ENCODE measurements around the gene TOM1L2.
A peak's percentile ranks its signal among the peaks of the same experiment; 100 is the strongest.

The TOM1L2 gene

DNA sequence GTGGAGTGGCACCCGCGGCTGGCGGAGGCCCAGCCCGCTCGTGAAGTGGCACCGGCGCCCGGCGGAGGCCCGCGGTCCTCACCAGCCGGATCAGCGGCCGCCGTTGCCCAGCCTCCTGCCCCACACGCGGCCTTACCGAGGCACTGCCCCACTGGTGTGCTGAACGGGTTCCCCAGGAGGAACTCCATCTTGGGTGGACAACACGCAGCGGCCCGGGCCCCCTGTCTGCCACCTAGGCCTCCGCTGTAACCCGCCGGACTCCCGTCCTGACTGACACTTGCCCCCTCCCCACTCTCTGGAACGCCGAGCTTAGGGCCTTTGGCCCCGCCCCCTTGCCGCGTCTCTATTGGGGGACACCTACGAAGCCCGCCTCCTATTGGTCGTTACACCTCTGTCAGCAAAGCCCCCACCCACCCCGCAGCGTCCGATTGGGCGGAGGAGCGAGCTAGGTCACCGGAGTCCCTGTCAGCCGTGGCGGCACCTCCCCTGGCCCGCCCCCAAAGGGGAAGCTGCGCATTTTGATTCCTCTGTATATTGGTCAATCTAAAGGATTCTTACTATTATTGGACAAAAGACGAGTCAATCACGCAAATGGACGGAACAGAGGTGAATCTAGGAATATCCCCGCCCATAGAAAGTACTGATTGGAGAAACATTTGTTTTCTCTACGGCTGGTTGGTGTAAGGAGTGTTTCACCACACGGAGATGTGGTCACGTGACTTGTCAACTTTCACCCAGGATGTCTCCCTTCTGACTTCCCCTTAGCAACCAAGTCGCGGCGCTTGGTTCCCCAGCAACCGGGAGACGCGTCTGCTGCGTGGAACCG lies at the start of gene TOM1L2, which contains the start of gene DRC3:
Gene TOM1L2, minus strand, starts transcription at position 275 of the 826 bp plus-strand sequence. Its CDS starts 87 bp downstream, at position 188.
Gene DRC3, plus strand, starts transcription at position 737 of the 826 bp plus-strand sequence. CDS start 4,737 bp downstream, outside the sequence.
- H3K27ac Mint-ChIP-seq, result peak within 1 kb of the TSS; percentile 93
- no peaks in the 10 kb centered on the region for H3K27me3 Mint-ChIP-seq
- H3K4me3 Mint-ChIP-seq, result peak within 1 kb of the TSS; percentile 92
- H3K36me3 Mint-ChIP-seq (ENCODE audit: low read depth), result no peaks in the 10 kb centered on the region
- intact Hi-C loops (cut with micrococcal nuclease), result loop anchor here (2.0 to 5.0 kb wide), 2 partner anchors 60 to 220 kb away; no protein-coding TSS in a partner anchor
- H3K9me3 Mint-ChIP-seq, result no peaks in the 10 kb centered on the region
- peaks cover 52% of the 10 kb centered on the region for H3K4me1 Mint-ChIP-seq (ENCODE audit: low read depth)

DNA sequence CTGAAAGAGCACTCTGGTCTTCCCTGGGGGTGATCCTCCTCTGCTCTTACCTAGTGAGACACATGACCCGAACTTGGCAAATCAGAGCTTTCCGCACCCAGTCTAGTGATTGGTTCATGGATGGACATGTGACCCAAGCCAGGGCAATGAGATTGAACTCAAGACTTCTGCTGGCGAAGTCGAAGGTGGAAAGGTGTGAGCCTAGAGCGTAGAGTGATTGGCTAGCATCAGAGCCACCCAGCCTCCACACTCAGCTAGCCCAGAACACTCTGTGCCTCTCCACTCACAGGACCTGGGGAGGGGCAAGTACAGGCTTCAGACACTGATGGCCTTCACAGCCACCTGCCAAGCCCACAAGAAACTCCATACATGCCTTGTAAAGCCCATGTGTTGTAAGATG lies 49.2 kb upstream of the TOM1L2 start:
- H3K27me3 Mint-ChIP-seq, result no peaks in the 10 kb centered on the region
- intact Hi-C loops (cut with micrococcal nuclease), result no loop called here
- H3K36me3 Mint-ChIP-seq (ENCODE audit: low read depth), result peaks cover 98% of the 10 kb centered on the region
- H3K27ac Mint-ChIP-seq, result no peak overlapping the region
- H3K4me3 Mint-ChIP-seq, result no peak overlapping the region
- no peaks in the 10 kb centered on the region for H3K9me3 Mint-ChIP-seq
- peaks cover 15% of the 10 kb centered on the region for H3K4me1 Mint-ChIP-seq (ENCODE audit: low read depth)

DNA sequence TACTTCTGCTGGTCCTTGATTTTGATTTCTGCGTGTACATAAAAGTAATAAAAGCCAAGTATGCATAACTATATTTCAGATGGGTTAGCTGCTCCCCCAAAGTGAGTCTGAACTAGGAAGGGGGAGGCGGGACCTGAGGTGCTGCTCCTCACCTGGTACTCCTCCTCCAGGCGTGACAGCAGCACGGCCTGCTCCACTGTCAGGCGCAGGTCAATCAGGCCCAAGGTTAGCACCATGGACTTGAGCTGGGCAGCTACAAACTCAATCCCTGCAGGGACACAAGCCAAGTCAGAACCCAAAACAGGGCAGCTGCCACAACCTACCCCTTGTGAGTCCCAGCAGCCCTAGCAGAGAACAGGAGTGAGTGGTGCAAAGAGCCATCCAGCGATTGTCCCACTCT lies 48.8 kb upstream of the TOM1L2 start:
- intact Hi-C loops (cut with micrococcal nuclease), result no loop called here
- H3K36me3 Mint-ChIP-seq (ENCODE audit: low read depth), result peaks cover 98% of the 10 kb centered on the region
- peaks cover 11% of the 10 kb centered on the region for H3K4me1 Mint-ChIP-seq (ENCODE audit: low read depth)
- H3K4me3 Mint-ChIP-seq, result no peak overlapping the region
- H3K27ac Mint-ChIP-seq, result no peak overlapping the region
- no peaks in the 10 kb centered on the region for H3K9me3 Mint-ChIP-seq
- H3K27me3 Mint-ChIP-seq, result no peaks in the 10 kb centered on the region

DNA sequence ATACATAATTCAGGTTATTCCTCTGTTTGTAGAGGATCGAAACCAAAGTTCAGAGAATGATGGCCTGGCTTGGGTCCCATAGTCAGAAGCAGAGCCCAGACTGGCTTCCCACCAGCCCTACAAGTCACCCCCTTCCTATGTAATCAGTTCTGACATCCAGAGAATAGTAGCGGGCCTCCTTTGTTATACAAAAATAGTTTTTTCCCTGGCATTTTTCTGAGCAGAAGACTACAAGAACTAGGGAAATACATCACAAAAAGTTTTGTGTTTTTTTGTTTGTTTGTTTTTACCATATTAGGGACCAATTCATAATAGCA lies 47.6 kb upstream of the TOM1L2 start:
- Mint-ChIP-seq H3K4me3 (no peak overlapping the region), H3K27me3 (no peaks in the 10 kb centered on the region), H3K36me3 (ENCODE audit: low read depth) (peaks cover 98% of the 10 kb centered on the region), H3K27ac (no peak overlapping the region), H3K4me1 (ENCODE audit: low read depth) (no peaks in the 10 kb centered on the region), H3K9me3 (no peaks in the 10 kb centered on the region)
- intact Hi-C loops (cut with micrococcal nuclease), result no loop called here

DNA sequence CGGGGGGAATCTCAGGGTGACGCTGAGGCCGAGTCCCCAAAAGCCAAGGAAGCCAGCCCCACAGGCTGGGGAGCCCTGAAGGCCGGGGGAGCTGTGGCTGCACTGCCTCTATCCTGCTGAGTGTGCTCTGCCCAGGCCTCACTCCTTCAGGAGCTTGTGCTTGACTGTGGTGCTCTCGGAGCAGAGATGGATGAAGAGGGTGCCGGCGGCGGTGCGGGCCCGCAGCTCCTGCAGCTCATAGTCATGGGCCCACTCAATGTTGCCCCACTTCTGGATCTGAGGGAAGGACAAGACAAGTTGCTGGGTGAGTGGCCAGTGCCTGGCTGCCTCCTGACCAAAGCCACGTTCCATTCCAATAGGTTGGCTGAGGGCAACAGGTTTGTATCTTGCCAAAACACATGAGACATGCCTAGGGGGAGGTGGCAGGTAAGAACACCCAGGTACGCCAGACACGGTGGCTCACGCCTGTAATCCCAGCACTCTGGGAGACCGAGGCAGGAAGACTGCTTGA lies 46.3 kb upstream of the TOM1L2 start:
- no peak overlapping the region for H3K4me3 Mint-ChIP-seq
- no peak overlapping the region for H3K27ac Mint-ChIP-seq
- H3K4me1 Mint-ChIP-seq (ENCODE audit: low read depth), result no peaks in the 10 kb centered on the region
- peaks cover 98% of the 10 kb centered on the region for H3K36me3 Mint-ChIP-seq (ENCODE audit: low read depth)
- H3K9me3 Mint-ChIP-seq, result no peaks in the 10 kb centered on the region
- intact Hi-C loops (cut with micrococcal nuclease), result no loop called here
- no peaks in the 10 kb centered on the region for H3K27me3 Mint-ChIP-seq

DNA sequence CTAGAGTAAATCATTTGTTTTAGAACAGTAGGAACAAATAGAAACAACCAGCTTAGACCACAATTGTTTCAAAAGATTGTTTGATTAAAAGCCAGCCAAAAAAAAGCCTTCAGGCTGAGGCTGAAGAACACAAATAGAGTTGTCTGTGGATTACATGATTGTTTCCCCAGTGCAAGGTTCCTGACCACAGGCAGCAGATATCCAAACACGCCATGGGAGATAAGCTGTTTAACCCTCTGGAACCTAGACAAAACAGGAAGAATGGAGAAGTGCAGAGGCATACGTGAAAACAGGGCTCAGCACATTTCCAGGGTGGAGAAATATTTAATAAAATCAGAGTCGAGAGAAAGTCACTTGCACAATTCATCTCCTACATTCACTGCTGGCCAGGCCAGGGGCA lies 45.8 kb upstream of the TOM1L2 start:
- Mint-ChIP-seq H3K9me3 (no peaks in the 10 kb centered on the region), H3K36me3 (ENCODE audit: low read depth) (peaks cover 99% of the 10 kb centered on the region), H3K27ac (no peak overlapping the region), H3K4me1 (ENCODE audit: low read depth) (no peaks in the 10 kb centered on the region), H3K27me3 (no peaks in the 10 kb centered on the region), H3K4me3 (no peak overlapping the region)
- intact Hi-C loops (cut with micrococcal nuclease), result no loop called here

DNA sequence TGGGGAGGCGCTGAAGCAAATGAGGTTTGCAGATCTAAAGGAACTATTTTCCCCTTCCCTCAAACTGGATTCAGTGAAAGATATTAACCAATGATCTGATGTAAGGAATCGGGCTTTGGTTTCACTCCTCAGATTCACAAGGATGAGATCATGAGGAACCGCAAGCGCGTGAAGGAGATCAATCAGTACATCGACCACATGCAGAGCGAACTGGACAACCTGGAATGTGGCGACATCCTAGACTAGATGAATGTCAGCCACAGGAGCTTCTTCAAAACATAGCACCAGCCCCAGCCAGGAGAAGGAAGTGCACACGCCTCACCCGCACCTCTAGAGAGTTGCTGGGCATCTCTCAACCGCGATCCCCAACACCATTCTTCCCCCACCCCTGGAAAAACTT lies 44.2 kb upstream of the TOM1L2 start:
- no peaks in the 10 kb centered on the region for H3K4me1 Mint-ChIP-seq (ENCODE audit: low read depth)
- H3K4me3 Mint-ChIP-seq, result no peak overlapping the region
- H3K27ac Mint-ChIP-seq, result no peak overlapping the region
- no peaks in the 10 kb centered on the region for H3K9me3 Mint-ChIP-seq
- intact Hi-C loops (cut with micrococcal nuclease), result no loop called here
- peaks cover 100% of the 10 kb centered on the region for H3K36me3 Mint-ChIP-seq (ENCODE audit: low read depth)
- H3K27me3 Mint-ChIP-seq, result no peaks in the 10 kb centered on the region

DNA sequence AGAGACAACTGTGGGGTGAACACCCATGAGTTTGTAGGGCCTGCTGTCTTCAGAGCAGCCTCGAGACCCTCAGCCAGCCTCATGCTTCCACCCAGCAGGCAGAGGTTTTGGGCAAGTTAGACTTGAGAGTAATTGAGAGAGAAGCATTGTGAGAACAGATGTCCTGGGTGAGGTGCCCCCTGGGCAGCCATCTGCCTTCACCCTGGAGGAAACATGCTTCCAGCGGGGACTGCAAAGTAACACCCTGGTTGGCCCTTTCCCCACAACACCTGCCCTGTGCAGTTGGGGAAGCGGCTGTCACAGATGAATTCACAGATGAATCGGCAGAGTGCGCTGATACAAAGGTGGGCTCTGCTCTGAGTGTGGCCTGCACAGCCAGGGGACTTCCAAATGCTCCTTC lies 43.4 kb upstream of the TOM1L2 start:
- Mint-ChIP-seq H3K9me3 (no peaks in the 10 kb centered on the region), H3K27me3 (no peaks in the 10 kb centered on the region), H3K4me1 (ENCODE audit: low read depth) (no peaks in the 10 kb centered on the region), H3K36me3 (ENCODE audit: low read depth) (peaks cover 100% of the 10 kb centered on the region), H3K4me3 (no peak overlapping the region), H3K27ac (no peak overlapping the region)
- intact Hi-C loops (cut with micrococcal nuclease), result no loop called here

DNA sequence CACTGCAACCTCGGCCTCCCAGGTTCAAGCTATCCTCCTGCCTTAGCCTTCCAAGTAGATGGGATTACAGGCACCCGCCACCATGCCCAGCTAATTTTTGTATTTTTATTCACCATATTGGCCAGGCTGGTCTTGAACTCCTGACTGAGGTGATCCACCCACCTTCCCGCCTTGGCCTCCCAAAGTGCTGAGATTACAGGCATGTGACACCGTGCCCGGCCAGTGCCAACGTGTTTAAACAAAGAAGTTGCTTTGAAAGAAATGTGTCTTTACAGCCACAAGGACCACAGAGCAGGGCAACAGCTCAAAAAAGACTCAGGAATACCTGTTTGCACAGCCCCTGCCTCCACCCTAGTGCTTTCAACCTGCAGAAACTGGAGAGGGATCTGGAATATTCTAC lies 41.8 kb upstream of the TOM1L2 start:
- no peak overlapping the region for H3K4me3 Mint-ChIP-seq
- H3K36me3 Mint-ChIP-seq (ENCODE audit: low read depth), result peaks cover 100% of the 10 kb centered on the region
- H3K27me3 Mint-ChIP-seq, result no peaks in the 10 kb centered on the region
- H3K9me3 Mint-ChIP-seq, result no peaks in the 10 kb centered on the region
- H3K4me1 Mint-ChIP-seq (ENCODE audit: low read depth), result no peaks in the 10 kb centered on the region
- intact Hi-C loops (cut with micrococcal nuclease), result no loop called here
- H3K27ac Mint-ChIP-seq, result no peak overlapping the region

DNA sequence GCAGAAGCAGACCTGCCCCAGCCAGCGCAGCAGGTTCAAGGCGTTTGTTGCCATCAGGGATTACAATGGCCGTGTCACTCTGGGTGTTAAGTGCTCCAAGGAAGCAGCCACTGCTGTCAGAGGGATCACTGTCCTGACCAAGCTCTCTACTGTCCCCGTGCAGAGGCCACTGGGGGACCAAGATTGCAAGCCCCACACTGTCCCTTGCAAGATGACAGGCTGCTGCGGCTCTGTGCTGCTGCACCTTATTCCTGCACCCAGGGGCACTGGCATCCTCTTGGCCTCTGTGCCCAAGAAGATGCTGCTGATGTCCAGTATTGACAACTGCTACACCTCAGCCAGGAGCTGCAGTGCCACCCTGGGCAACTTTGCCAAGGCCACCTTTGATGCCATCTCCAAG lies 39.1 kb upstream of the TOM1L2 start:
- Mint-ChIP-seq H3K9me3 (no peaks in the 10 kb centered on the region), H3K4me3 (no peak overlapping the region), H3K4me1 (ENCODE audit: low read depth) (no peaks in the 10 kb centered on the region), H3K27ac (no peak overlapping the region), H3K36me3 (ENCODE audit: low read depth) (peaks cover 100% of the 10 kb centered on the region), H3K27me3 (no peaks in the 10 kb centered on the region)
- intact Hi-C loops (cut with micrococcal nuclease), result no loop called here

DNA sequence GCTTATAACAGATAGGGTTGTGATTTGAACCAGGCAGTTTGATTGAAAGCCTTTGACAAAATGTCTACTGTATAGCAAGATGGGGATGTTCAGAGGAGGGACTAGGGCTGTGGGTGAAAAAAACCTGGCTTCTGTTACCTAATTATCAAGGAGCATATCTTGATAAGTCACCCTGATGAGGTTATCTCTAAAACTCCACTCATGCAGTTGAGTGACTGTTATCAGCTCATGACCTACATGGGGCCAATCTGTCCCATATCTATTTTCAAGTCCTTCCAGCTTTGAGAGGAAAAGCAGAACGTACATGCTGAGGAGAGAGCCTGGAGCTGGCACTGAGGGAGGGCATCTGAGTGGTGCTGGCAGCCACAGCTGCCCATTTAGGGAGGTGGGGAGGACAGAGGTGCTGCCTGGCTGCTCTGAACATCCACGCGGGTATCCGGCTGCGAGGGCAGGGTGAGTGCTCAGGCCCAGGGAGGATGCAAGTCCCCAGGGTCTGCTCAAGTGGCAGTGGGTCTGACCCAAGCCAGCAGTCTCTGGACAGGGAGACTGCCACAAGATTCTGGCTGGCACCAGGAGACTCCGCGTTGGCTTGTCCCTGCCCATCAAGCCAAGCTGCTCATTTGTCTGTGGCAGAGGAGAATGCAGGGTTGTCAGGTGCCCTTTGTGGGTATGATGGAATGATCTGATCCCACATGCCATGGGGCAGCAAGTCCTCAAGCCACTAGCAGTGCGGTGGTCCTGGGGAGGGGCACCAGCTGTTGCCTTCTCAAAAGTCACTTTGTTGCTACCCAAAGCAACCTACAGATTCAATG lies 37.6 kb upstream of the TOM1L2 start:
- H3K36me3 Mint-ChIP-seq (ENCODE audit: low read depth), result peaks cover 99% of the 10 kb centered on the region
- H3K27ac Mint-ChIP-seq, result no peak overlapping the region
- H3K9me3 Mint-ChIP-seq, result no peaks in the 10 kb centered on the region

DNA sequence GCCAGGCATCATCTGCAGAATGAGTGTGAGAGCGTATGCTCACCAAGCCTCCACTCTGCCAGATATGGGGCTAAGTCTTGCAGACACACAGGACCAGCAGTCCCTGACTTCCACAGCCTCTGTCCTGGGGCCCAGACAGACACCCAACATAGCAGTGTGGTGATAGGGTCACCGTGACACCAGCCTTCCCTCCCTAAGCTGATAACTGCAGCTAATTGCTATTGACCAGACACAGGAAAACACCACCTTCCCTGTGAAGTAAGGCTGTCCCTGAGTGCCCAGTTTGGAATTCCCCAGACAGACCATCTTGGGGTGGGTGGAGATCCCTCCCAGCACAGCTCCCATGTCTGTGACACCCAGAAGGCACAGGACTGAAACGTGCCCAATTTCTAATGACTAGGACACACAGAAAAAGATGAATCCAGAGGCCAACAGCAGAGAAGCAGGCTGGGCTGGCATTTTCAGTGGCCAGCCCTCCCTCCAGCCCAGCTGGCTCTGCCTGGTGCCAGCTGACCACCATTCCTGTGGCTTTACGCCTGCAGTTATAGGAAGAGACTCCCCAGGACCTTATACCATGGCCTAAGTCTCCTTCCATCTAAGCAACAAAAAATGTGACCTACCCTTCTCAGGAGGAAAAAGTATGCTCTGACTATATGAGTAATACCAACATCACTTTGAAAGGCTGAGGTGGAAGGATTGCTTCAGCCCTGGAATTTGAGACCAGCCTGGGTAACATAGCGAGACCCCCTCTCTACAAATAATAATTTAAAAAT lies 36.5 kb upstream of the TOM1L2 start:
- Mint-ChIP-seq H3K27ac (no peak overlapping the region), H3K4me1 (ENCODE audit: low read depth) (no peaks in the 10 kb centered on the region), H3K27me3 (no peaks in the 10 kb centered on the region), H3K4me3 (no peak overlapping the region), H3K36me3 (ENCODE audit: low read depth) (peaks cover 95% of the 10 kb centered on the region), H3K9me3 (no peaks in the 10 kb centered on the region)
- intact Hi-C loops (cut with micrococcal nuclease), result no loop called here

More for the DNA sequence above, 37.6 kb upstream of the TOM1L2 start:
- Mint-ChIP-seq H3K4me3 (no peak overlapping the region), H3K27me3 (no peaks in the 10 kb centered on the region), H3K4me1 (ENCODE audit: low read depth) (no peaks in the 10 kb centered on the region)
- intact Hi-C loops (cut with micrococcal nuclease), result no loop called here

DNA sequence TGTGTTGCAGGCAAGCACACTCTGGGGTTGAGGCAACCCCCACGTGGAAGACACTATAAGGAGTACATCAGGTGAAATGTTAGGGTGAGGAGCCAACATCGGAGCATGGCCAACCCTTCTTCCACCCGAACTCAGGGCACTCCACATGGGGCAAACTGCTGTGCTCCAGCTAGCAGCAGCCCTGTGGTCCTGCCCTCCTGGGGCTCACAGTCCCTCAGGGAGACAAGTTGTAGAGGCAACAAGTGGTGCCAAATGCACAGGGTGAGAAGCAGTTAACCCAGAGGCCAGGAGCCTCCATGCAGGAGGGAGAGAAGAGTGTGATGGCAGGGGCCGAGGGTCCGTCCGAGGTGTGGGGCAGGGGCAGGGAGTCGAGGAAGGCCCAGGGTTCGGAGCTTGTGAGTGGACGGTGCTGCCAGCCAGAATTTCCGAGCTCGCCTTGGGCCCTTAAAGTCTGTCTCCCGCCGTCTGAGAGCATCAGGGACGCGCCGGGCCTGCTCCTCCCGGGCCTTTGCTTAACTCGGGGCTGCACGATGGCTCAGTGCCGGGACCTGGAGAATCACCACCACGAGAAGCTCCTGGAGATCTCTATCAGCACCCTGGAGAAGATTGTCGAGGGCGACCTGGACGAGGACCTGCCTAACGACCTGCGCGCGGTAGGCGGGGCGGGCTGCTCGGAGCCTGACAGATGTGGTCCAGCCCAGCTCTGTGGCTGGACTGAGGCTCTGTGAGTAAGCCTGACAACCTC lies 34.5 kb upstream of the TOM1L2 start:
- H3K9me3 Mint-ChIP-seq, result no peaks in the 10 kb centered on the region
- no peak overlapping the region for H3K4me3 Mint-ChIP-seq
- H3K36me3 Mint-ChIP-seq (ENCODE audit: low read depth), result peaks cover 75% of the 10 kb centered on the region
- intact Hi-C loops (cut with micrococcal nuclease), result no loop called here
- H3K4me1 Mint-ChIP-seq (ENCODE audit: low read depth), result no peaks in the 10 kb centered on the region
- no peaks in the 10 kb centered on the region for H3K27me3 Mint-ChIP-seq
- no peak overlapping the region for H3K27ac Mint-ChIP-seq
